ENCODE measurements around the gene KLF3.
"Not testable (repeated sequence)": the region's sequence is repeated elsewhere in the genome, so short reads cannot be mapped to it uniquely, and the experiment has no call there.

KLF3 gene

GRCh38 chr4:38620065-38620464 lies 43.9 kb upstream of the KLF3 start:
- TF ChIP-seq, protein P1, sequence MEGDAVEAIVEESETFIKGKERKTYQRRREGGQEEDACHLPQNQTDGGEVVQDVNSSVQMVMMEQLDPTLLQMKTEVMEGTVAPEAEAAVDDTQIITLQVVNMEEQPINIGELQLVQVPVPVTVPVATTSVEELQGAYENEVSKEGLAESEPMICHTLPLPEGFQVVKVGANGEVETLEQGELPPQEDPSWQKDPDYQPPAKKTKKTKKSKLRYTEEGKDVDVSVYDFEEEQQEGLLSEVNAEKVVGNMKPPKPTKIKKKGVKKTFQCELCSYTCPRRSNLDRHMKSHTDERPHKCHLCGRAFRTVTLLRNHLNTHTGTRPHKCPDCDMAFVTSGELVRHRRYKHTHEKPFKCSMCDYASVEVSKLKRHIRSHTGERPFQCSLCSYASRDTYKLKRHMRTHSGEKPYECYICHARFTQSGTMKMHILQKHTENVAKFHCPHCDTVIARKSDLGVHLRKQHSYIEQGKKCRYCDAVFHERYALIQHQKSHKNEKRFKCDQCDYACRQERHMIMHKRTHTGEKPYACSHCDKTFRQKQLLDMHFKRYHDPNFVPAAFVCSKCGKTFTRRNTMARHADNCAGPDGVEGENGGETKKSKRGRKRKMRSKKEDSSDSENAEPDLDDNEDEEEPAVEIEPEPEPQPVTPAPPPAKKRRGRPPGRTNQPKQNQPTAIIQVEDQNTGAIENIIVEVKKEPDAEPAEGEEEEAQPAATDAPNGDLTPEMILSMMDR (IDR thresholded peaks at IDR 0.05): no peak
- H3K36me3 ChIP-seq: no peaks in the 10 kb centered on the region
- no peak overlapping the region for H3K27ac ChIP-seq
- no peaks in the 10 kb centered on the region for H3K9me3 ChIP-seq
- no peak for DNase-seq
- no peak overlapping the region for H3K4me3 ChIP-seq
- intact Hi-C loops (cut with DNase I; ENCODE audit: low total_unique reads): no loop called here
- no peaks in the 10 kb centered on the region for H3K4me1 ChIP-seq
- no peaks in the 10 kb centered on the region for H3K27me3 ChIP-seq

GRCh38 chr4:38620527-38621027 lies 43.4 kb upstream of the KLF3 start:
- H3K9me3 ChIP-seq: no peaks in the 10 kb centered on the region
- TF ChIP-seq, protein P1 (IDR thresholded peaks at IDR 0.05): no peak
- intact Hi-C loops (cut with DNase I; ENCODE audit: low total_unique reads): no loop called here

GRCh38 chr4:38621028-38621684 lies 42.8 kb upstream of the KLF3 start:
- intact Hi-C loops (cut with DNase I; ENCODE audit: low total_unique reads): no loop called here
- no peak for DNase-seq
- H3K27ac ChIP-seq: no peak overlapping the region
- no peaks in the 10 kb centered on the region for H3K27me3 ChIP-seq
- no peaks in the 10 kb centered on the region for H3K4me1 ChIP-seq
- TF ChIP-seq, protein P1 (IDR thresholded peaks at IDR 0.05): no peak
- no peak overlapping the region for H3K4me3 ChIP-seq
- no peaks in the 10 kb centered on the region for H3K9me3 ChIP-seq
- H3K36me3 ChIP-seq: no peaks in the 10 kb centered on the region

More at GRCh38 chr4:38620527-38621027, 43.4 kb upstream of the KLF3 start:
- Histone ChIP-seq H3K4me3 (no peak overlapping the region), H3K36me3 (no peaks in the 10 kb centered on the region), H3K27me3 (no peaks in the 10 kb centered on the region), H3K4me1 (no peaks in the 10 kb centered on the region), H3K27ac (no peak overlapping the region)
- DNase-seq: no peak

DNA sequence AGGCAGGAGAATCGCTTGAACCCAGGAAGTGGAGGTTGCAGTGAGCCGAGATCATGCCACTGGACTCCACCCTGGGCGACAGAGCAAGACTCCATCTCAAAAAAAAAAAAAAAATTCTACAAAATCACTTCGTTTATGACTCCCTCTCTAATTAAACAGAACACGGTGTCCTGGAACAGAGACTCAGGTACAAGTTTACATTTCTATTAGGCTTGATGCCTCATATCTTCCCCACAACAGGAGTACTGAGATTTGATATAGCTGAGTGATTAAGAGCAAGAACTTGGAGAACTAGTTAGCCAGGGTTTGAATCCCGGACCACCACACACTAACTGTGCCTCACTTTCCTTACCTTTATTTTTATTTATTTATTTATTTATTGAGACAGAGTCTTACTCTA lies 42.2 kb upstream of the KLF3 start:
- DNase-seq: no peak
- Histone ChIP-seq H3K36me3 (no peaks in the 10 kb centered on the region), H3K4me1 (no peaks in the 10 kb centered on the region), H3K27me3 (no peaks in the 10 kb centered on the region), H3K27ac (no peak overlapping the region), H3K4me3 (no peak overlapping the region), H3K9me3 (no peaks in the 10 kb centered on the region)
- intact Hi-C loops (cut with DNase I; ENCODE audit: low total_unique reads): no loop called here
- TF ChIP-seq, protein P1 (IDR thresholded peaks at IDR 0.05): no peak

- H3K27me3 ChIP-seq; intact Hi-C loops (cut with DNase I; ENCODE audit: low total_unique reads); H3K36me3 ChIP-seq; DNase-seq; H3K4me3 ChIP-seq; H3K27ac ChIP-seq; H3K9me3 ChIP-seq; H3K4me1 ChIP-seq: not testable (repeated sequence)
These were observed 41.7 kb upstream of the KLF3 start for GRCh38 chr4:38622340-38622739.

- DNase-seq: no peak
- intact Hi-C loops (cut with DNase I; ENCODE audit: low total_unique reads): no loop called here
- H3K9me3 ChIP-seq: no peaks in the 10 kb centered on the region
- TF ChIP-seq, protein P1 (IDR thresholded peaks at IDR 0.05): no peak
- H3K4me1 ChIP-seq: no peaks in the 10 kb centered on the region
- peaks cover 0 to 4% (median 0%) of the 10 kb centered on the region in 3 donors for H3K36me3 ChIP-seq
- H3K4me3 ChIP-seq: no peak overlapping the region
- H3K27me3 ChIP-seq: no peaks in the 10 kb centered on the region
- no peak overlapping the region for H3K27ac ChIP-seq
These were observed 40.7 kb upstream of the KLF3 start for GRCh38 chr4:38623260-38623659.
